Activated CD4-positive, alpha-beta T cell treated with anti-CD3 and anti-CD28 coated beads, Interleukin-2, amount 50 U/mL, for 1 hour (primary cell): ENCODE results near the gene TTLL13.

Source experiments
- DNase-seq: peaks from one replicate; pipeline ENCODE4 v3.0.0-alpha.2; 2020

Gene TTLL13

GRCh38 chr15:90214553-90215196 lies 34.7 kb upstream of the TTLL13 start:
- DNase-seq: no peak

- DNase-seq: no peak
Observed at GRCh38 chr15:90217671-90218394, 31.5 kb upstream of the TTLL13 start.

GRCh38 chr15:90219421-90220141 lies 29.8 kb upstream of the TTLL13 start:
- DNase-seq: peak; percentile 58

- no peak for DNase-seq
Observed at GRCh38 chr15:90221246-90221900, 28.0 kb upstream of the TTLL13 start.

GRCh38 chr15:90222547-90222946 lies 26.8 kb upstream of the TTLL13 start:
- DNase-seq: no peak

GRCh38 chr15:90223441-90224165 lies 25.8 kb upstream of the TTLL13 start:
- DNase-seq: no peak

- DNase-seq: no peak
Observed at GRCh38 chr15:90225047-90225446, 24.3 kb upstream of the TTLL13 start.

- DNase-seq: no peak
Observed at GRCh38 chr15:90225504-90226234, 23.7 kb upstream of the TTLL13 start.

GRCh38 chr15:90227336-90227735 lies 22.0 kb upstream of the TTLL13 start:
- DNase-seq: no peak

GRCh38 chr15:90227816-90228772 lies 21.3 kb upstream of the TTLL13 start:
- DNase-seq: no peak

- no peak for DNase-seq
Observed at GRCh38 chr15:90228960-90229359, 20.4 kb upstream of the TTLL13 start.

GRCh38 chr15:90230071-90230494 lies 19.3 kb upstream of the TTLL13 start:
- DNase-seq: no peak

- no peak for DNase-seq
Observed at GRCh38 chr15:90230610-90231009, 18.7 kb upstream of the TTLL13 start.

GRCh38 chr15:90231028-90232017 lies 18.0 kb upstream of the TTLL13 start:
- peak; percentile 84 for DNase-seq

- no peak for DNase-seq
Observed at GRCh38 chr15:90232196-90232595, 17.2 kb upstream of the TTLL13 start.

- no peak for DNase-seq
Observed at GRCh38 chr15:90232941-90233386, 16.4 kb upstream of the TTLL13 start.

GRCh38 chr15:90233387-90234095 lies 15.8 kb upstream of the TTLL13 start, which contains the start of gene CIB1:
Gene CIB1, minus strand, starts transcription at chr15:90233941. Its CDS starts 56 bp downstream, at chr15:90233885.
- DNase-seq: peak; percentile 94
